Fibroblast of lung (primary cell): ENCODE results near the gene TMEM217. TPM values are rescaled to one million over a fixed set of nuclear protein-coding genes. Genes with fewer than 3 reads are reported as not detected.

ENCODE experiments used
- DNase-seq, 2 donors: peaks; one replicate each; pipeline versions ENCODE4 v3.0.0 to v3.0.0-alpha.2; 2010; ENCODE audit warnings: low read depth in 2 of 2
- H2AFZ ChIP-seq: 2 replicates; pipeline ENCODE4 v1.5.1; 2012; ENCODE audit warnings: low read length, control low read depth, inconsistent platforms
- H3K27ac ChIP-seq: 2 replicates; pipeline ENCODE4 v1.5.1; 2011; ENCODE audit warnings: low read length, control low read depth; ENCODE audit not compliant: insufficient read depth
- H3K27me3 ChIP-seq: 2 replicates; pipeline ENCODE4 v1.5.1; 2011; ENCODE audit warnings: mild to moderate bottlenecking, low read length; ENCODE audit not compliant: control insufficient read depth, insufficient read depth
- H3K36me3 ChIP-seq: 2 replicates; pipeline ENCODE4 v1.5.1; 2011; ENCODE audit warnings: low read length; ENCODE audit not compliant: control insufficient read depth, insufficient read depth
- H3K4me1 ChIP-seq: 2 replicates; pipeline ENCODE4 v1.5.1; 2011; ENCODE audit warnings: low read length; ENCODE audit not compliant: control insufficient read depth, insufficient read depth; ENCODE audit errors: extremely low read depth
- H3K4me2 ChIP-seq: 2 replicates; pipeline ENCODE4 v1.5.1; 2011; ENCODE audit warnings: low read length, control low read depth; ENCODE audit not compliant: insufficient read depth; ENCODE audit errors: extremely low read depth
- H3K4me3 ChIP-seq, 4 experiments: fragments of 200-600 bp in 1 of 4; sonication (generic) in 1 of 4; replicated peaks in 1 of 4; 2 replicates each; pipeline ENCODE4 v1.5.1; 2011 to 2016; ENCODE audit warnings: low read length in 4 of 4, low read depth in 3 of 4, mild to moderate bottlenecking in 3 of 4, control low read depth in 2 of 4, inconsistent platforms in 1 of 4, mixed read lengths in 1 of 4; ENCODE audit not compliant: insufficient read depth in 1 of 4; ENCODE audit errors: control extremely low read depth in 1 of 4
- H3K79me2 ChIP-seq: 2 replicates; pipeline ENCODE4 v1.5.1; 2012; ENCODE audit warnings: mild to moderate bottlenecking, low read length, inconsistent platforms; ENCODE audit not compliant: control insufficient read depth, insufficient read depth
- H3K9ac ChIP-seq: 2 replicates; pipeline ENCODE4 v1.5.1; 2011; ENCODE audit warnings: mild to moderate bottlenecking, low read length, control low read depth; ENCODE audit not compliant: insufficient read depth
- H3K9me3 ChIP-seq: 2 replicates; pipeline ENCODE4 v1.5.1; 2012; ENCODE audit warnings: low read depth, low read length; ENCODE audit not compliant: control insufficient read depth, insufficient read depth
- H4K20me1 ChIP-seq: 2 replicates; pipeline ENCODE4 v1.5.1; 2011; ENCODE audit warnings: low read length; ENCODE audit not compliant: control insufficient read depth, insufficient read depth; ENCODE audit errors: extremely low read depth
- EZH2 ChIP-seq: IDR thresholded peaks from 2 replicates; pipeline ENCODE4 v1.5.1; 2012; ENCODE audit warnings: low read length, control low read depth, mild to moderate bottlenecking; ENCODE audit errors: missing control alignments
- polyA plus RNA-seq, 2 donors: library from polyadenylated mRNA; depleted of rRNA in 1 of 2; stranded (reverse) in 1 of 2; unstranded in 1 of 2; fragments of >200 nt; gene quantifications; 2 replicates each; pipeline ENCODE4 v1.2.1, GENCODE V29; 2011 to 2012; ENCODE audit warnings: missing spikeins in 1 of 2
- total RNA-seq: library from RNA; depleted of rRNA; stranded (reverse); fragments of >200 nt; gene quantifications from 2 replicates; pipeline ENCODE4 v1.2.1, GENCODE V29; 2014
- TF ChIP-seq, protein P1 (sequence below), 2 donors: IDR thresholded peaks in 1 of 2; conservative IDR thresholded peaks in 1 of 2; 1 replicate in 1 of 2; 2 replicates in 1 of 2; pipeline ENCODE4 v1.5.1; 2011 to 2012; ENCODE audit warnings: low read length in 2 of 2, control low read depth in 1 of 2, inconsistent platforms in 1 of 2, low read depth in 1 of 2, mild to moderate bottlenecking in 1 of 2

Gene TMEM217
- total and polyA plus RNA-seq, 2 donors (not counting 1 experiment from before 2014, with no cell fraction given): 3.1 to 4.0 TPM

GRCh38 chr6:37253486-37254007 is 4.4 kb downstream of the TMEM217 start:
- no peak overlapping the region for H2AFZ ChIP-seq
- no peak for DNase-seq
- no peak overlapping the region for H3K9ac ChIP-seq
- no peaks in the 10 kb centered on the region for H3K27me3 ChIP-seq
- H3K36me3 ChIP-seq: no peaks in the 10 kb centered on the region
- H3K79me2 ChIP-seq: peaks cover 5% of the 10 kb centered on the region
- no peak overlapping the region for H3K27ac ChIP-seq
- H3K4me2 ChIP-seq: no peak overlapping the region
- H3K4me3 ChIP-seq: no peak overlapping the region
- H3K4me1 ChIP-seq: peaks cover 3% of the 10 kb centered on the region
- no peaks in the 10 kb centered on the region for H4K20me1 ChIP-seq
- TF ChIP-seq EZH2: no peak
- TF ChIP-seq, protein P1, sequence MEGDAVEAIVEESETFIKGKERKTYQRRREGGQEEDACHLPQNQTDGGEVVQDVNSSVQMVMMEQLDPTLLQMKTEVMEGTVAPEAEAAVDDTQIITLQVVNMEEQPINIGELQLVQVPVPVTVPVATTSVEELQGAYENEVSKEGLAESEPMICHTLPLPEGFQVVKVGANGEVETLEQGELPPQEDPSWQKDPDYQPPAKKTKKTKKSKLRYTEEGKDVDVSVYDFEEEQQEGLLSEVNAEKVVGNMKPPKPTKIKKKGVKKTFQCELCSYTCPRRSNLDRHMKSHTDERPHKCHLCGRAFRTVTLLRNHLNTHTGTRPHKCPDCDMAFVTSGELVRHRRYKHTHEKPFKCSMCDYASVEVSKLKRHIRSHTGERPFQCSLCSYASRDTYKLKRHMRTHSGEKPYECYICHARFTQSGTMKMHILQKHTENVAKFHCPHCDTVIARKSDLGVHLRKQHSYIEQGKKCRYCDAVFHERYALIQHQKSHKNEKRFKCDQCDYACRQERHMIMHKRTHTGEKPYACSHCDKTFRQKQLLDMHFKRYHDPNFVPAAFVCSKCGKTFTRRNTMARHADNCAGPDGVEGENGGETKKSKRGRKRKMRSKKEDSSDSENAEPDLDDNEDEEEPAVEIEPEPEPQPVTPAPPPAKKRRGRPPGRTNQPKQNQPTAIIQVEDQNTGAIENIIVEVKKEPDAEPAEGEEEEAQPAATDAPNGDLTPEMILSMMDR (conservative IDR thresholded peaks at IDR 0.05 in 1 of 2, IDR thresholded peaks at IDR 0.05 in 1 of 2; ENCODE audit: low read depth in 1 of 2, low read length in 2 of 2): no peak
- no peaks in the 10 kb centered on the region for H3K9me3 ChIP-seq

DNA sequence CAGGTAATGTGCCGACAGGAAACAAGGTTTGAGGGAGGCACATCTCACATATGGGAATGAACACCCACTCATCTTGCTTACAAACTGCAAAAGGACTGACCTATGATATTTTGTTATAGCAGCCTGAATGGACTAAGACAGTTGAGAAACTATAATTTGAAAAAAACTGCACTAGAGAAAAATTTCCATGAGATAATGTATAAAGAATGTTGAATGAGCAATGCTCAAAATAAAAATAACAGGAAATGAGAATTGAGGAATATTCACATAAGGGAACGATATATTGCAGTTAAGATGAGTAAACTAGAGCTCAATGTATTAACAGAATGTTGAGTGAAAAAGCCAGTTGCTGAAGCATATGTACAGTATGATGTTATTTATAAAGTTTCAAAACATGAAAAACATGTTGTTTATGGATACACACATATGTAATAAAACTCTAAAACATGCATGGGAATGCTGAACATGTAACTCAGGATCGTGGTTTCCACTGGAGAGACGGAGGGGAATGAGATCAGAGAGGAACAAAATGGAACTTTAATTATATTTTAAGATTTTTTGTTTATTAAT is 6.6 kb downstream of the TMEM217 start:
- no peaks in the 10 kb centered on the region for H3K79me2 ChIP-seq
- no peaks in the 10 kb centered on the region for H3K4me1 ChIP-seq
- no peaks in the 10 kb centered on the region for H3K9me3 ChIP-seq
- H2AFZ ChIP-seq: no peak overlapping the region
- H4K20me1 ChIP-seq: no peaks in the 10 kb centered on the region
- H3K27me3 ChIP-seq: no peaks in the 10 kb centered on the region
- DNase-seq: peak; percentile 39 to 47
- H3K27ac ChIP-seq: peak overlapping the region; percentile 11
- no peaks in the 10 kb centered on the region for H3K36me3 ChIP-seq
- no peak overlapping the region for H3K4me2 ChIP-seq
- H3K4me3 ChIP-seq: no peak overlapping the region
- TF ChIP-seq EZH2: no peak
- TF ChIP-seq, protein P1 (conservative IDR thresholded peaks at IDR 0.05 in 1 of 2, IDR thresholded peaks at IDR 0.05 in 1 of 2; ENCODE audit: low read depth in 1 of 2, low read length in 2 of 2): no peak
- no peak overlapping the region for H3K9ac ChIP-seq

- Histone ChIP-seq H3K4me1 (peaks cover 23% of the 10 kb centered on the region), H4K20me1 (no peaks in the 10 kb centered on the region), H3K4me2 (peak overlapping the region; percentile 42), H3K27me3 (no peaks in the 10 kb centered on the region), H3K27ac (peak overlapping the region; percentile 99), H3K36me3 (no peaks in the 10 kb centered on the region), H3K9ac (no peak overlapping the region), H2AFZ (no peak overlapping the region), H3K79me2 (no peaks in the 10 kb centered on the region), H3K4me3 (no peak overlapping the region), H3K9me3 (no peaks in the 10 kb centered on the region)
- no peak for TF ChIP-seq EZH2
- TF ChIP-seq, protein P1 (conservative IDR thresholded peaks at IDR 0.05 in 1 of 2, IDR thresholded peaks at IDR 0.05 in 1 of 2; ENCODE audit: low read depth in 1 of 2, low read length in 2 of 2): no peak
- DNase-seq: peak; percentile 100
These were observed 13.3 kb downstream of the TMEM217 start for GRCh38 chr6:37244430-37245310.
